MM.1S (cell line): Measurements from ENCODE around the gene CASP10.

ENCODE experiments used
- DNase-seq: peaks from one replicate; pipeline ENCODE4 v3.0.0-alpha.2; 2015
- H2AFZ ChIP-seq: fragments of 300-600 bp; sonication (generic); 2 replicates; pipeline ENCODE4 v1.6.0; 2016; ENCODE audit warnings: antibody characterized with exemption, low read length
- H3F3A ChIP-seq: fragments of 300-600 bp; sonication (generic); 2 replicates; pipeline ENCODE4 v1.6.1; 2016; ENCODE audit warnings: mild to moderate bottlenecking, antibody characterized with exemption, low read length, moderate library complexity, mixed read lengths; ENCODE audit not compliant: insufficient read depth
- H3K27ac ChIP-seq: fragments of 300-600 bp; sonication (generic); 2 replicates; pipeline ENCODE4 v1.5.1; 2016; ENCODE audit warnings: mild to moderate bottlenecking, low read length
- H3K27me3 ChIP-seq: fragments of 300-600 bp; sonication (generic); replicated peaks from 2 replicates; pipeline ENCODE4 v1.6.0; 2016; ENCODE audit warnings: low read length; ENCODE audit not compliant: insufficient read depth
- H3K36me3 ChIP-seq: fragments of 300-600 bp; sonication (generic); replicated peaks from 2 replicates; pipeline ENCODE4 v1.6.1; 2016; ENCODE audit warnings: mild to moderate bottlenecking, low read length, mixed read lengths; ENCODE audit not compliant: insufficient read depth
- H3K4me1 ChIP-seq: fragments of 300-600 bp; sonication (generic); 2 replicates; pipeline ENCODE4 v1.6.1; 2016; ENCODE audit warnings: low read length, mixed read lengths
- H3K4me2 ChIP-seq: fragments of 300-600 bp; sonication (generic); 2 replicates; pipeline ENCODE4 v1.6.0; 2016; ENCODE audit warnings: low read depth, low read length
- H3K4me3 ChIP-seq: fragments of 300-600 bp; sonication (generic); 2 replicates; pipeline ENCODE4 v1.5.1; 2016; ENCODE audit warnings: low read length, mixed read lengths
- H3K79me2 ChIP-seq: fragments of 300-600 bp; sonication (generic); 2 replicates; pipeline ENCODE4 v1.6.1; 2016; ENCODE audit warnings: mixed run types, low read length, mixed read lengths
- H3K9ac ChIP-seq: fragments of 300-600 bp; sonication (generic); 2 replicates; pipeline ENCODE4 v1.6.1; 2016; ENCODE audit warnings: low read length, mixed read lengths
- H3K9me2 ChIP-seq: fragments of 300-600 bp; sonication (generic); replicated peaks from 2 replicates; pipeline ENCODE4 v1.6.1; 2016; ENCODE audit warnings: mild to moderate bottlenecking, low read length, mixed read lengths; ENCODE audit not compliant: insufficient read depth
- H3K9me3 ChIP-seq: fragments of 300-600 bp; sonication (generic); replicated peaks from 2 replicates; pipeline ENCODE4 v1.6.1; 2016; ENCODE audit warnings: mild to moderate bottlenecking, low read length, mixed read lengths; ENCODE audit not compliant: insufficient read depth
- H4K20me1 ChIP-seq: fragments of 300-600 bp; sonication (generic); 2 replicates; pipeline ENCODE4 v1.6.1; 2016; ENCODE audit warnings: mild to moderate bottlenecking, low read length, moderate library complexity, mixed read lengths; ENCODE audit not compliant: insufficient read depth
- EZH2 ChIP-seq: fragments of 300-600 bp; sonication (generic); optimal IDR thresholded peaks from 2 replicates; pipeline ENCODE3; 2017; ENCODE audit warnings: low read depth, mild to moderate bottlenecking, antibody characterized with exemption, low read length, mixed read lengths
- EZH2phosphoT487 ChIP-seq: fragments of 300-600 bp; sonication (generic); IDR thresholded peaks from 2 replicates; pipeline ENCODE4 v1.6.1; 2018; ENCODE audit warnings: antibody characterized with exemption, low read length
- TF ChIP-seq, protein P1 (sequence below): fragments of 300-600 bp; sonication (generic); IDR thresholded peaks from 2 replicates; pipeline ENCODE4 v1.5.1; 2016; ENCODE audit warnings: antibody characterized with exemption, low read length, mixed read lengths

Gene CASP10

DNA sequence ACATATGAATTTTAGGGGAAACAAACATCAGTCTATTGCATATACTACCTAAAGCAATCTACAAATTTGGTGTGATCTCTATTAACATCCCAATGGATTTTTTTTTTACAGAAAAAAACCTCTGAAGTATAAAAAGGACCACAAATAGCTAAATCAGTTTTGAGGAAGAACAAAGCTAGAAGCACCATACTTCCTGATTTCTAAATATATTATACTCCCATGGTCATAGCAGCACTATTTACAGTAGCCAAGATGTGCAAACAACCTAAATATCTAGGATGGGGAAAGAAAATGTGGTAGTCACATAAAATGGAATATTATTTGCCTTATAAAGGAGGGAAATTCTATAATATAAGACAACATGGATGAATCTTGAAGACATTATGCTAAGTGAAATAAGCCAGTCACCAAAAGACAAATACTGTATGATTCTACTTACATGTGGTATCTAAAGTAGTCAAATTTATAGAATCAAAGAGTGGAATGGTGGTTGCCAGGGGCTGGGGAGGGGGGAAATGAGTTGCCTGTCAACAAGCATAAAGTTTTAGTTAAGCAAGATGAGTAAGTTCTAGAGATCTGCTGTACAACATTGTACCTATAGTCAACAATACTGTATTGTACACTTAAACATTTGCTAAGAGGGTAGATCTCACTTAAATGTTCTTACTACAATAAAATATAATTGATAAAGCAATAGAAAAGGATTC, 59.8 kb downstream of the CASP10 start:
- Histone ChIP-seq H3K9me2 (no peaks in the 10 kb centered on the region), H3K9ac (no peak overlapping the region), H3F3A (peaks cover 6% of the 10 kb centered on the region; the same call in 1 of the 2 replicates), H3K36me3 (peaks cover 21% of the 10 kb centered on the region), H3K4me1 (peaks cover 17% of the 10 kb centered on the region), H3K27ac (no peak overlapping the region), H3K4me3 (no peak overlapping the region), H3K4me2 (no peak overlapping the region), H3K79me2 (peaks cover 76% of the 10 kb centered on the region), H4K20me1 (no peaks in the 10 kb centered on the region), H2AFZ (no peak overlapping the region), H3K27me3 (no peaks in the 10 kb centered on the region), H3K9me3 (no peaks in the 10 kb centered on the region)
- no peak for DNase-seq
- TF ChIP-seq, protein P1, sequence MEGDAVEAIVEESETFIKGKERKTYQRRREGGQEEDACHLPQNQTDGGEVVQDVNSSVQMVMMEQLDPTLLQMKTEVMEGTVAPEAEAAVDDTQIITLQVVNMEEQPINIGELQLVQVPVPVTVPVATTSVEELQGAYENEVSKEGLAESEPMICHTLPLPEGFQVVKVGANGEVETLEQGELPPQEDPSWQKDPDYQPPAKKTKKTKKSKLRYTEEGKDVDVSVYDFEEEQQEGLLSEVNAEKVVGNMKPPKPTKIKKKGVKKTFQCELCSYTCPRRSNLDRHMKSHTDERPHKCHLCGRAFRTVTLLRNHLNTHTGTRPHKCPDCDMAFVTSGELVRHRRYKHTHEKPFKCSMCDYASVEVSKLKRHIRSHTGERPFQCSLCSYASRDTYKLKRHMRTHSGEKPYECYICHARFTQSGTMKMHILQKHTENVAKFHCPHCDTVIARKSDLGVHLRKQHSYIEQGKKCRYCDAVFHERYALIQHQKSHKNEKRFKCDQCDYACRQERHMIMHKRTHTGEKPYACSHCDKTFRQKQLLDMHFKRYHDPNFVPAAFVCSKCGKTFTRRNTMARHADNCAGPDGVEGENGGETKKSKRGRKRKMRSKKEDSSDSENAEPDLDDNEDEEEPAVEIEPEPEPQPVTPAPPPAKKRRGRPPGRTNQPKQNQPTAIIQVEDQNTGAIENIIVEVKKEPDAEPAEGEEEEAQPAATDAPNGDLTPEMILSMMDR = no peak
- TF ChIP-seq EZH2 = no peak
- no peak for TF ChIP-seq EZH2phosphoT487

DNA sequence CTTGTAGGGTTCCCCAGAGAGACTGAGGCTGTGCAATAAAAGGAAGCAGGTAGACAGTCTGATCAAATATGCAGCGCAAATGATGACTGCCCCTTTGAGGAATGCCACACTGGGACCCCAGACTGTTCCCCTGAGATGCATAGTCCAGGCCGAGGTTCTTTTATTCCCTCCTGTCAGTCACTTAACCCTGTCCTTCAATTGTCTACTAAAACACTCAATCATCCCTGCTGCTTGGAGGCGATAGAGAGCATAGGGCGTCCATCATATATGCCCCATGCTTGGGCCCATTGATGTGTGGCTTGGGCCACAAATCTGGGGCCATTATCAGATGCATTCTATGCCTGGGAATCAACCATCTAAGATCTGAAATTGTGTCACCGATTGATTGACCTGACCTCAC, 61.9 kb downstream of the CASP10 start:
- Histone ChIP-seq H3K9me3 (no peaks in the 10 kb centered on the region), H3K79me2 (peaks cover 82% of the 10 kb centered on the region), H3K36me3 (peaks cover 14% of the 10 kb centered on the region), H3K4me2 (no peak overlapping the region), H3K4me3 (no peak overlapping the region), H3K27me3 (no peaks in the 10 kb centered on the region), H3K9me2 (no peaks in the 10 kb centered on the region), H3K4me1 (peaks cover 19% of the 10 kb centered on the region), H3F3A (peaks cover 20% of the 10 kb centered on the region), H2AFZ (no peak overlapping the region), H3K27ac (no peak overlapping the region), H4K20me1 (no peaks in the 10 kb centered on the region), H3K9ac (no peak overlapping the region)
- TF ChIP-seq EZH2 (no peak), EZH2phosphoT487 (no peak)
- TF ChIP-seq, protein P1 = no peak
- no peak for DNase-seq

DNA sequence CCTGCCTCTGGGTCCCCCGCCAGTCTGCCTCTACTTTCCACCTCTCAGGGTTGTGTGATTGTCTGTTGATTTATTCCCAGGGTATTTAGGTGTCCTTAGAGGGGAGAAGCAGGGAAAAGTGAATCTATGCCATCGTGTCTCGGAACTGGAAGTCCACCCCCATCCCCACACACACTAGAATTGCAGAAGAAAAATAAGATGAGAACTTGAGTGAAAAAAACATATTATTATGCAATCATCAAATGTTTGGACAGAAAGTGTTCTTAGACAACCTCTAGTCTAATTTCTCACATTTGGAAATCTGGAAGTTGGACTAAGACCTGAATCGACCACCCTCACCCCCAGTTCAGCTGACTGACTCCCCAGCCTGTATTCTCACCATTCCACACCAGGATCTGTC, 63.3 kb downstream of the CASP10 start:
- Histone ChIP-seq H3K79me2 (peaks cover 85% of the 10 kb centered on the region), H3K9me3 (no peaks in the 10 kb centered on the region), H3F3A (peaks cover 26% of the 10 kb centered on the region), H3K27ac (no peak overlapping the region), H3K36me3 (peaks cover 5% of the 10 kb centered on the region; the same call in 1 of the 2 replicates), H3K9me2 (no peaks in the 10 kb centered on the region), H3K9ac (no peak overlapping the region), H2AFZ (no peak overlapping the region), H3K4me1 (peaks cover 27% of the 10 kb centered on the region), H3K4me2 (no peak overlapping the region), H3K27me3 (no peaks in the 10 kb centered on the region), H3K4me3 (no peak overlapping the region), H4K20me1 (no peaks in the 10 kb centered on the region)
- DNase-seq = no peak
- no peak for TF ChIP-seq EZH2phosphoT487
- no peak for TF ChIP-seq EZH2
- TF ChIP-seq, protein P1 = no peak
